Measurements from ENCODE around the gene BMPER. TPM values are rescaled to one million over a fixed set of nuclear protein-coding genes. Genes with fewer than 3 reads are reported as not detected.

The BMPER gene
- total RNA-seq, 6 experiments from 2014 or later: 9.4 to 13.5 (median 11.1) TPM

DNA sequence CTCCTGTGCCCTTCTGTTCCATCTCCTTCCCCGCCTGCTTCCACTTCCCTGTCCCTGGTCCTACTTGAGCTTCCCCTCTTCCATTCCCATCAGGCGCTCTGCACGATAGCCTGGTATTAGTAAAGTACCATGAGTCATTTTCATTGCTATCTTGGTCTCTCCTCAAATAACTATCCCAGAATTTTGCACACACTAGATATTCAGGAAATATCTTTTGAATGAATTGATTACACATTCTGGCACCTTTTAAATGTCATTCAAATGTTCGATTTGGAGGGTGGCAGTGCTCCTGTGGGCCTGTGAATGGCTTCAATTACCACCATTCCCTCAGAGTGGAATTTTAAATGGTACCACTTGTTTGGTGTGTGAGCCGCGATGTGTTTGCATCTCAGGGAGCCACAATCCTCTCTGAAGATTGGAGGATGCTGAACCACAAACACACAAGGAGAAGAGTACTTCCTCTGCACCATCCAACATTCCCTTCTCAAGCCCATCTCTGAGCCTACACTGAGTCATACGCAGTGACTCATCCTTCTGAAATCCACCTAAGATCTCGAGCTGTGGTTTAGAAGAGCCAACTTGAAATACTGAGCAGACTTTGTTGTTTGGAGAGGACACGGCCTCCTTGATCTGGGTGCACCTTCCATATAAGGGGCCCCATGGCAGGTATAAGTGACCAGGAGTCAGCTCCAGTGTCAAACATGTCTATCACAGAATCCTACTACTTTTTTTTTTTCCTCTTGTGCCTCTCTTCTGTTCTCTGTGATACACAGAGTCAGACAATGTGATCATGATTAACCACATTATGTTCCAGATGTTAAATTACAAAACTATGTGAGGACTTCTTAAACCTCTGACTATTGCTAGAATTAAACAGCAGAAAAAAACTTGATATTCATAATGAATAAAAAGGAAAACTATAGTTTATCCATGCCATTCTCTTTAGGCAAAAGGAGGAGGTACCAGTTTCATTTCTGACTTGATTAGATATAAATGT lies 81.9 kb downstream of the BMPER start:
- peak; percentile 97 for DNase-seq
- H3K36me3 Mint-ChIP-seq (ENCODE audit: low read depth): peaks cover 10% of the 10 kb centered on the region; the same call in 1 of the 2 replicates
- peak overlapping the region; percentile 84 for H3K4me3 Mint-ChIP-seq
- H3K9me3 Mint-ChIP-seq: no peaks in the 10 kb centered on the region
- peak overlapping the region; percentile 98 for H3K27ac Mint-ChIP-seq
- TF ChIP-seq, protein P1, sequence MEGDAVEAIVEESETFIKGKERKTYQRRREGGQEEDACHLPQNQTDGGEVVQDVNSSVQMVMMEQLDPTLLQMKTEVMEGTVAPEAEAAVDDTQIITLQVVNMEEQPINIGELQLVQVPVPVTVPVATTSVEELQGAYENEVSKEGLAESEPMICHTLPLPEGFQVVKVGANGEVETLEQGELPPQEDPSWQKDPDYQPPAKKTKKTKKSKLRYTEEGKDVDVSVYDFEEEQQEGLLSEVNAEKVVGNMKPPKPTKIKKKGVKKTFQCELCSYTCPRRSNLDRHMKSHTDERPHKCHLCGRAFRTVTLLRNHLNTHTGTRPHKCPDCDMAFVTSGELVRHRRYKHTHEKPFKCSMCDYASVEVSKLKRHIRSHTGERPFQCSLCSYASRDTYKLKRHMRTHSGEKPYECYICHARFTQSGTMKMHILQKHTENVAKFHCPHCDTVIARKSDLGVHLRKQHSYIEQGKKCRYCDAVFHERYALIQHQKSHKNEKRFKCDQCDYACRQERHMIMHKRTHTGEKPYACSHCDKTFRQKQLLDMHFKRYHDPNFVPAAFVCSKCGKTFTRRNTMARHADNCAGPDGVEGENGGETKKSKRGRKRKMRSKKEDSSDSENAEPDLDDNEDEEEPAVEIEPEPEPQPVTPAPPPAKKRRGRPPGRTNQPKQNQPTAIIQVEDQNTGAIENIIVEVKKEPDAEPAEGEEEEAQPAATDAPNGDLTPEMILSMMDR (IDR thresholded peaks at IDR 0.05): no peak
- H3K4me1 Mint-ChIP-seq (ENCODE audit: low read depth): peaks cover 53% of the 10 kb centered on the region
- H3K27me3 Mint-ChIP-seq (ENCODE audit: insufficient read depth): no peaks in the 10 kb centered on the region

DNA sequence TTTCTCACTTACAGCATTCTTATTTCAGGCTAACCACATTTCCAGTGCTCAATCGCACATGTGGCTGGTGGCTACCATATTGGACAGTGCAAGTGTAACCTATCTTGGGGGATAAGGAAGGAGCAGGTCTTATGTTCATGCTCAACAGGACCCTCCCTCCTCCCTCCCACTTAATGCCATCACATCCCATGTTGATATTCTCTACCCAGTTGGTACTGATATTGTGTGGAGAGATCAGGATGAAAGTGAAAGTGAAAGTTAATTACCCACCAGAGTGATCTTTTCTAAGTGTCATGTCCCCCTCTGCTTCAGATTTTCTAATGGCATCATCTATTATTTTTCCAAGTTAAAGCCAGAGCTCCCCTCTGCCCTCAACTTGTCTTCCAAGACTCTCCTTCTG lies 91.6 kb downstream of the BMPER start:
- H3K9me3 Mint-ChIP-seq: no peaks in the 10 kb centered on the region
- H3K27me3 Mint-ChIP-seq (ENCODE audit: insufficient read depth): no peaks in the 10 kb centered on the region
- peaks cover 30% of the 10 kb centered on the region for H3K36me3 Mint-ChIP-seq (ENCODE audit: low read depth)
- DNase-seq: no peak
- TF ChIP-seq, protein P1 (IDR thresholded peaks at IDR 0.05): no peak
- H3K27ac Mint-ChIP-seq: peak overlapping the region; percentile 37; the same call in 1 of the 2 replicates
- H3K4me3 Mint-ChIP-seq: peak overlapping the region; percentile 73
- H3K4me1 Mint-ChIP-seq (ENCODE audit: low read depth): peaks cover 15% of the 10 kb centered on the region

GRCh38 chr7:33998476-33998875 lies 93.1 kb downstream of the BMPER start:
- Mint-ChIP-seq H3K27me3 (ENCODE audit: insufficient read depth) (no peaks in the 10 kb centered on the region), H3K36me3 (ENCODE audit: low read depth) (peaks cover 35% of the 10 kb centered on the region), H3K4me1 (ENCODE audit: low read depth) (peaks cover 15% of the 10 kb centered on the region), H3K27ac (no peak overlapping the region), H3K9me3 (no peaks in the 10 kb centered on the region), H3K4me3 (no peak overlapping the region)
- no peak for DNase-seq
- TF ChIP-seq, protein P1 (IDR thresholded peaks at IDR 0.05): no peak

DNA sequence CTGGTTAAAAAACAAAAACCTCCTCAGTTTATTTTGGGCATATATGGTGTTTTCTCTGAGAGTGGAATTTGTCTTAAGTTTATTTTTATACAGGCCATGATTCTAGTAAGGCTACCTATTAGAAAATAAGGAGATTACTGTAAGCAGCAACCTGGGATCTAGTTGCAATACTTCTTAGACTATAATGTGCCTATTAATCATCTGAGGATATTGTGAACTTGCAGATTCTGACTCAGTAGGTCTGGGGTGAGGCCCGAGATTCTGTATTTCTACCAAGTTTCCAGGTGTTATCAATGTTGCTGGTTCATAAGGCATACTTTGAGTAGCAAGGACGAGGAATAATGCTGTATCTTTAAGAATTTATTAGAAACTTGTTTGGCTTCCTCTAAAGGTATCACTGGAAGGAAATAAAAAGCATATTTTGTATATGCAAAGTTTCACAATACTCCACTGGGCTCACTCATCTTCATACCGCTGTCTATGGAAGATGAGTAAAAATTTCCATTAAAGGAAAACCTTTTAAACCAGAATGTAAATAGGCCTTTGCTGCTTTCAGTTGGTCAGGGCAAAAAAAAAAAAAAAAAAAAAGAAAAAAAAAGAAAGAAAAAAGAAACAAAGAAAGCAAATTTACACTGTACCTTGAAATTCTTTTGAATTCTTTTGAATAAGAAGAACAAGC lies 105.8 kb downstream of the BMPER start:
- DNase-seq: no peak
- H3K4me3 Mint-ChIP-seq: peak overlapping the region; percentile 71
- H3K27ac Mint-ChIP-seq: peak overlapping the region; percentile 73
- peaks cover 10% of the 10 kb centered on the region; the same call in 1 of the 2 replicates for H3K36me3 Mint-ChIP-seq (ENCODE audit: low read depth)
- TF ChIP-seq, protein P1 (IDR thresholded peaks at IDR 0.05): no peak
- H3K4me1 Mint-ChIP-seq (ENCODE audit: low read depth): peaks cover 62% of the 10 kb centered on the region
- no peaks in the 10 kb centered on the region for H3K9me3 Mint-ChIP-seq
- peaks cover 3% of the 10 kb centered on the region; the same call in 1 of the 2 replicates for H3K27me3 Mint-ChIP-seq (ENCODE audit: insufficient read depth)

DNA sequence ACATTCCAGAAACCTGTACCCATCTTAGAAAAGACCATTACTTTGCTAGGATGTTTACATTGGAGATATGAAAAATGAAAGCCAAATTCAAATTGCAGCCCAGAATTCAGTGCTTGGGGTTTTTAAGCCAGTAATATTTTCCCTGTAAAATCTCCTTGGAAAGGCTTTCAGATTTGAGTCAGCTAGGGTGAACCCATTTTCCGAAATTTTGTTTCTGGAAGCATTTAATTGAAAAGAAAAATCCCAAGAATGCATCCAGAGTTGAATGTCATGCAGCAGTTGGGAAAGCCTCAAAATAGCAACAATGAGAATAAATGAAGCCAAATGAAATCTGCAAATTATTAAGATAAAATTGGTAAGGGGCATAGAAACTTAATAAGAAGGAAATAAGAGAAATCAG lies 106.4 kb downstream of the BMPER start:
- DNase-seq: peak; percentile 35
- H3K27ac Mint-ChIP-seq: peak overlapping the region; percentile 73
- H3K4me3 Mint-ChIP-seq: peak overlapping the region; percentile 71
- TF ChIP-seq, protein P1 (IDR thresholded peaks at IDR 0.05): no peak
- peaks cover 3% of the 10 kb centered on the region; the same call in 1 of the 2 replicates for H3K27me3 Mint-ChIP-seq (ENCODE audit: insufficient read depth)
- H3K36me3 Mint-ChIP-seq (ENCODE audit: low read depth): peaks cover 12% of the 10 kb centered on the region; the same call in 1 of the 2 replicates
- peaks cover 56% of the 10 kb centered on the region for H3K4me1 Mint-ChIP-seq (ENCODE audit: low read depth)
- no peaks in the 10 kb centered on the region for H3K9me3 Mint-ChIP-seq
